Measurements from ENCODE around the gene VGF. TPM values are rescaled to one million over a fixed set of nuclear protein-coding genes. Genes with fewer than 3 reads are reported as not detected.

VGF gene
- polyA plus RNA-seq, 1 donor (not counting 4 experiments of a cell fraction or from before 2014, with no cell fraction given): 0.04 TPM

GRCh38 chr7:101202603-101202918 is 37.2 kb upstream of the VGF start:
- Histone ChIP-seq H3K9me1 (ENCODE audit: control insufficient read depth, extremely low read depth, insufficient read depth, low read length) (no peaks in the 10 kb centered on the region), H2AFZ (ENCODE audit: control insufficient read depth, low read length) (no peak overlapping the region), H3K4me2 (ENCODE audit: control insufficient read depth, extremely low read depth, insufficient read depth, low read depth, low read length) (no peak overlapping the region), H3K4me1 (ENCODE audit: control insufficient read depth, extremely low read depth, insufficient read depth, low read length) (no peaks in the 10 kb centered on the region), H3K4me3 (ENCODE audit: control insufficient read depth in 2 of 3, extremely low read depth in 1 of 3, insufficient read depth in 2 of 3, low read depth in 1 of 3, low read length in 3 of 3) (no peak overlapping the region), H3K36me3 (ENCODE audit: control insufficient read depth in 2 of 2, extremely low read depth in 1 of 2, insufficient read depth in 2 of 2, low read length in 2 of 2) (peaks cover 0 to 4% of the 10 kb centered on the region in 2 experiments), H4K20me1 (ENCODE audit: control insufficient read depth, extremely low read depth, insufficient read depth, low read length) (no peaks in the 10 kb centered on the region), H3K9ac (ENCODE audit: control insufficient read depth, extremely low read depth, insufficient read depth, low read length) (no peak overlapping the region), H3K9me3 (ENCODE audit: control insufficient read depth, low read depth, low read length) (no peaks in the 10 kb centered on the region), H3K27me3 (ENCODE audit: control insufficient read depth, extremely low read depth, insufficient read depth, low read length) (peaks cover 31% of the 10 kb centered on the region), H3K79me2 (ENCODE audit: control insufficient read depth, insufficient read depth, low read length) (no peaks in the 10 kb centered on the region), H3K27ac (ENCODE audit: control insufficient read depth, insufficient read depth, low read length) (no peak overlapping the region)
- no peak for FAIRE-seq
- no peak for DNase-seq (ENCODE audit: low read depth, low spot score)
- dilution Hi-C loops (cut with MboI; ENCODE audit: extremely low pct_ligation_motif_present, low sequenced_read_pairs): no loop called here
- TF ChIP-seq EZH2 (IDR thresholded peaks at IDR 0.05; ENCODE audit: low read length): no peak
- TF ChIP-seq, protein P1, sequence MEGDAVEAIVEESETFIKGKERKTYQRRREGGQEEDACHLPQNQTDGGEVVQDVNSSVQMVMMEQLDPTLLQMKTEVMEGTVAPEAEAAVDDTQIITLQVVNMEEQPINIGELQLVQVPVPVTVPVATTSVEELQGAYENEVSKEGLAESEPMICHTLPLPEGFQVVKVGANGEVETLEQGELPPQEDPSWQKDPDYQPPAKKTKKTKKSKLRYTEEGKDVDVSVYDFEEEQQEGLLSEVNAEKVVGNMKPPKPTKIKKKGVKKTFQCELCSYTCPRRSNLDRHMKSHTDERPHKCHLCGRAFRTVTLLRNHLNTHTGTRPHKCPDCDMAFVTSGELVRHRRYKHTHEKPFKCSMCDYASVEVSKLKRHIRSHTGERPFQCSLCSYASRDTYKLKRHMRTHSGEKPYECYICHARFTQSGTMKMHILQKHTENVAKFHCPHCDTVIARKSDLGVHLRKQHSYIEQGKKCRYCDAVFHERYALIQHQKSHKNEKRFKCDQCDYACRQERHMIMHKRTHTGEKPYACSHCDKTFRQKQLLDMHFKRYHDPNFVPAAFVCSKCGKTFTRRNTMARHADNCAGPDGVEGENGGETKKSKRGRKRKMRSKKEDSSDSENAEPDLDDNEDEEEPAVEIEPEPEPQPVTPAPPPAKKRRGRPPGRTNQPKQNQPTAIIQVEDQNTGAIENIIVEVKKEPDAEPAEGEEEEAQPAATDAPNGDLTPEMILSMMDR (optimal IDR thresholded peaks at IDR 0.05 in 1 of 3, IDR thresholded peaks at IDR 0.05 in 1 of 3, conservative IDR thresholded peaks at IDR 0.05 in 1 of 3; ENCODE audit: extremely low read depth in 1 of 3, insufficient read depth in 2 of 3, low read length in 3 of 3): no peak

- H4K20me1 ChIP-seq (ENCODE audit: control insufficient read depth, extremely low read depth, insufficient read depth, low read length): no peaks in the 10 kb centered on the region
- H3K79me2 ChIP-seq (ENCODE audit: control insufficient read depth, insufficient read depth, low read length): no peaks in the 10 kb centered on the region
- H3K9me3 ChIP-seq (ENCODE audit: control insufficient read depth, low read depth, low read length): no peaks in the 10 kb centered on the region
- H3K4me1 ChIP-seq (ENCODE audit: control insufficient read depth, extremely low read depth, insufficient read depth, low read length): no peaks in the 10 kb centered on the region
- peaks cover 31% of the 10 kb centered on the region for H3K27me3 ChIP-seq (ENCODE audit: control insufficient read depth, extremely low read depth, insufficient read depth, low read length)
- DNase-seq (ENCODE audit: low read depth, low spot score) (no peak), FAIRE-seq (no peak)
- peaks cover 0 to 4% of the 10 kb centered on the region in 2 experiments for H3K36me3 ChIP-seq (ENCODE audit: control insufficient read depth in 2 of 2, extremely low read depth in 1 of 2, insufficient read depth in 2 of 2, low read length in 2 of 2)
- no peak overlapping the region for H3K27ac ChIP-seq (ENCODE audit: control insufficient read depth, insufficient read depth, low read length)
- no peak overlapping the region for H3K9ac ChIP-seq (ENCODE audit: control insufficient read depth, extremely low read depth, insufficient read depth, low read length)
- H2AFZ ChIP-seq (ENCODE audit: control insufficient read depth, low read length): no peak overlapping the region
- dilution Hi-C loops (cut with MboI; ENCODE audit: extremely low pct_ligation_motif_present, low sequenced_read_pairs): no loop called here
- peak; percentile 68 for TF ChIP-seq EZH2 (IDR thresholded peaks at IDR 0.05; ENCODE audit: low read length)
- TF ChIP-seq, protein P1 (optimal IDR thresholded peaks at IDR 0.05 in 1 of 3, IDR thresholded peaks at IDR 0.05 in 1 of 3, conservative IDR thresholded peaks at IDR 0.05 in 1 of 3; ENCODE audit: extremely low read depth in 1 of 3, insufficient read depth in 2 of 3, low read length in 3 of 3): no peak
- H3K9me1 ChIP-seq (ENCODE audit: control insufficient read depth, extremely low read depth, insufficient read depth, low read length): no peaks in the 10 kb centered on the region
- peak overlapping the region in 1 of 3 experiments; percentile 37 for H3K4me3 ChIP-seq (ENCODE audit: control insufficient read depth in 2 of 3, extremely low read depth in 1 of 3, insufficient read depth in 2 of 3, low read depth in 1 of 3, low read length in 3 of 3)
- H3K4me2 ChIP-seq (ENCODE audit: control insufficient read depth, extremely low read depth, insufficient read depth, low read depth, low read length): peak overlapping the region; percentile 27
These were observed 36.6 kb upstream of the VGF start for GRCh38 chr7:101201695-101202602.
